RWPE2 (cell line): ENCODE measurements around the gene CSNK2A3.

Source experiments
- ATAC-seq: fragments of 200-7000 bp; cut with Tn5 transposase; 3 replicates; pipeline ENCODE4 v1.9.1; 2021; ENCODE audit warnings: low read depth
- DNase-seq: peaks from one replicate; pipeline ENCODE4 v3.0.0-alpha.2; 2020; ENCODE audit warnings: low spot score
- H3K27ac ChIP-seq: fragments of 450-650 bp; 2 replicates; pipeline ENCODE4 v1.5.1; 2017; ENCODE audit warnings: mild to moderate bottlenecking; ENCODE audit not compliant: poor library complexity, severe bottlenecking
- H3K27me3 ChIP-seq: fragments of 250-450 bp; sonication (Bioruptor Pico); 2 replicates; pipeline ENCODE4 v1.5.1; 2021; ENCODE audit warnings: mild to moderate bottlenecking, moderate library complexity; ENCODE audit not compliant: insufficient read depth, poor library complexity, severe bottlenecking
- H3K36me3 ChIP-seq: fragments of 250-450 bp; sonication (Bioruptor Pico); 2 replicates; pipeline ENCODE4 v1.5.1; 2020; ENCODE audit warnings: low read depth, mild to moderate bottlenecking, moderate library complexity
- H3K4me1 ChIP-seq: fragments of 250-450 bp; sonication (Bioruptor Pico); 2 replicates; pipeline ENCODE4 v1.5.1; 2021; ENCODE audit warnings: mild to moderate bottlenecking, moderate library complexity; ENCODE audit not compliant: insufficient read depth, poor library complexity, severe bottlenecking
- H3K4me3 ChIP-seq: fragments of 250-450 bp; sonication (Bioruptor Pico); 2 replicates; pipeline ENCODE4 v1.5.1; 2021; ENCODE audit warnings: mild to moderate bottlenecking, moderate library complexity; ENCODE audit not compliant: severe bottlenecking
- H3K9me3 ChIP-seq: fragments of 250-450 bp; sonication (Bioruptor Pico); 2 replicates; pipeline ENCODE4 v1.5.1; 2021; ENCODE audit warnings: mild to moderate bottlenecking, moderate library complexity; ENCODE audit not compliant: severe bottlenecking
- CTCF ChIP-seq: fragments of 450-650 bp; IDR thresholded peaks from one replicate; pipeline ENCODE4 v1.5.1; 2017; ENCODE audit warnings: mild to moderate bottlenecking, moderate library complexity; ENCODE audit not compliant: poor library complexity, severe bottlenecking

The CSNK2A3 gene

GRCh38 chr11:11304550-11304949 is 48.5 kb downstream of the CSNK2A3 start:
- H3K4me3 ChIP-seq, result no peak overlapping the region
- ATAC-seq, result no peak
- H3K4me1 ChIP-seq, result no peaks in the 10 kb centered on the region
- no peak for DNase-seq
- no peaks in the 10 kb centered on the region for H3K27me3 ChIP-seq
- no peaks in the 10 kb centered on the region for H3K36me3 ChIP-seq
- no peak for TF ChIP-seq CTCF
- no peaks in the 10 kb centered on the region for H3K9me3 ChIP-seq
- no peak overlapping the region for H3K27ac ChIP-seq

GRCh38 chr11:11302565-11302964 is 50.5 kb downstream of the CSNK2A3 start:
- no peaks in the 10 kb centered on the region for H3K27me3 ChIP-seq
- H3K4me3 ChIP-seq, result no peak overlapping the region
- no peaks in the 10 kb centered on the region for H3K36me3 ChIP-seq
- ATAC-seq (no peak), DNase-seq (no peak)
- H3K27ac ChIP-seq, result no peak overlapping the region
- no peaks in the 10 kb centered on the region for H3K9me3 ChIP-seq
- no peaks in the 10 kb centered on the region for H3K4me1 ChIP-seq
- TF ChIP-seq CTCF, result no peak
